Thyroid gland (tissue), 4 donors: ENCODE measurements around the gene BORCS6.

Experiments used
- CTCF ChIP-seq, 6 experiments: fragments of 200-600 bp in 3 of 6; fragments of 450-650 bp in 3 of 6; sonication (generic) in 3 of 6; IDR thresholded peaks; one replicate each; pipeline ENCODE4 v1.5.1; 2016 to 2019; ENCODE audit warnings: antibody characterized with exemption in 6 of 6, mild to moderate bottlenecking in 2 of 6, inconsistent platforms in 1 of 6, moderate library complexity in 1 of 6
- POLR2A ChIP-seq, 2 donors: fragments of 450-650 bp; IDR thresholded peaks; one replicate each; pipeline ENCODE4 v1.6.1; 2017; ENCODE audit warnings: antibody characterized with exemption in 2 of 2, mild to moderate bottlenecking in 2 of 2, moderate library complexity in 1 of 2

- no peak for TF ChIP-seq CTCF (IDR thresholded peaks at IDR 0.05)
- TF ChIP-seq POLR2A (IDR thresholded peaks at IDR 0.05) = no peak
These were observed 31.8 kb upstream of the BORCS6 start for GRCh38 chr17:8221663-8222379.
